Camera-type eye (tissue), 1 donor: ENCODE measurements around the gene ILKAP. TPM values are rescaled to one million over a fixed set of nuclear protein-coding genes. Genes with fewer than 3 reads are reported as not detected.

Experiments used
- total RNA-seq: library from RNA; depleted of rRNA; stranded (reverse); fragments of >200 nt; gene quantifications from one replicate; pipeline ENCODE4 v1.2.3, GENCODE V29; 2014

The ILKAP gene, protein sequence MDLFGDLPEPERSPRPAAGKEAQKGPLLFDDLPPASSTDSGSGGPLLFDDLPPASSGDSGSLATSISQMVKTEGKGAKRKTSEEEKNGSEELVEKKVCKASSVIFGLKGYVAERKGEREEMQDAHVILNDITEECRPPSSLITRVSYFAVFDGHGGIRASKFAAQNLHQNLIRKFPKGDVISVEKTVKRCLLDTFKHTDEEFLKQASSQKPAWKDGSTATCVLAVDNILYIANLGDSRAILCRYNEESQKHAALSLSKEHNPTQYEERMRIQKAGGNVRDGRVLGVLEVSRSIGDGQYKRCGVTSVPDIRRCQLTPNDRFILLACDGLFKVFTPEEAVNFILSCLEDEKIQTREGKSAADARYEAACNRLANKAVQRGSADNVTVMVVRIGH
- total RNA-seq = 38.9 TPM

DNA sequence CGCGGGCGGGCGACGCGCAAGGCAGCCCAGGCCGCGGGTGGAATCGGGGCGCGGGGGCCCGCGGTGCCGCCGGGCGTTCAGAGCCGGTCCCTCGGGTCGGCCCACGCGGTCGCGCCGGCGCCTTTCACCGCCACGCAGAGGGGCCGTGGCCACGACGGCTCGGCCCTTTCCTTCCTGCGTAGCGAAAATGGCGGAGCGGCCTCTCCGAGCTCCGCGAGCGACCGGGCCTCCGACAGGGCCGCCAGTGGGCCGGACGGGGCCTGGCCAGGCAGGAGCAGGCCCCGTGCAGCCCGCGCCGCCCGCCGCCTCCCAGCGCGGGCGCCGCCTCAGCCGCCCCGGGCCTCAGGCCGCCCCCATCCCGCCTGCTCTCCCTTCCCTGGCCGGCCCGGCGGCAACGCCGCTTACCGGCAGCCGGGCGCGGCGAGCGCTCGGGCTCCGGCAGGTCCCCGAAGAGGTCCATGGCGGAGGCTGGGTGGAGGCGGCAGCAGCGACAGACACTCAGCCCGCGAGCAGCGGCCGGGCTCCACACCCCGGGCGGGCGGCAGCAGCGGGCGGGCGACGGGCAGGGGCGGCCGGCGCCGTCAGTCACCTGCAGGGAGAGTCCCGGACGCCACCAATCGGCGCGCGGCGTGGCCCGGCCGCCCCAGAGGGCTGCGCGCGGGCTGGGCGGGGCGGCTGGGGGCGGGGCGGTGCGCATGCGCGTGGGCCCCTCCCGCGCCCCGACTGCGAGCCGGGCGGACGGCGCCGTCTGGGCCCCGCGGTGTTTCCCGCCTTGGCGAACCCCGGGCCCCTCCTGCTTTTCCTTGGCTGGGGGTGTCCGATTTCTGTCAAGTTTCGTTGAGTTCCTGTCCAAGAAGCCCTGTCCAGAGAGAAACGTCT, at the start of gene ILKAP:
TSS of gene ILKAP (minus strand) at position 602 of the 879 bp plus-strand sequence. CDS start at position 460, 142 bp downstream.

DNA sequence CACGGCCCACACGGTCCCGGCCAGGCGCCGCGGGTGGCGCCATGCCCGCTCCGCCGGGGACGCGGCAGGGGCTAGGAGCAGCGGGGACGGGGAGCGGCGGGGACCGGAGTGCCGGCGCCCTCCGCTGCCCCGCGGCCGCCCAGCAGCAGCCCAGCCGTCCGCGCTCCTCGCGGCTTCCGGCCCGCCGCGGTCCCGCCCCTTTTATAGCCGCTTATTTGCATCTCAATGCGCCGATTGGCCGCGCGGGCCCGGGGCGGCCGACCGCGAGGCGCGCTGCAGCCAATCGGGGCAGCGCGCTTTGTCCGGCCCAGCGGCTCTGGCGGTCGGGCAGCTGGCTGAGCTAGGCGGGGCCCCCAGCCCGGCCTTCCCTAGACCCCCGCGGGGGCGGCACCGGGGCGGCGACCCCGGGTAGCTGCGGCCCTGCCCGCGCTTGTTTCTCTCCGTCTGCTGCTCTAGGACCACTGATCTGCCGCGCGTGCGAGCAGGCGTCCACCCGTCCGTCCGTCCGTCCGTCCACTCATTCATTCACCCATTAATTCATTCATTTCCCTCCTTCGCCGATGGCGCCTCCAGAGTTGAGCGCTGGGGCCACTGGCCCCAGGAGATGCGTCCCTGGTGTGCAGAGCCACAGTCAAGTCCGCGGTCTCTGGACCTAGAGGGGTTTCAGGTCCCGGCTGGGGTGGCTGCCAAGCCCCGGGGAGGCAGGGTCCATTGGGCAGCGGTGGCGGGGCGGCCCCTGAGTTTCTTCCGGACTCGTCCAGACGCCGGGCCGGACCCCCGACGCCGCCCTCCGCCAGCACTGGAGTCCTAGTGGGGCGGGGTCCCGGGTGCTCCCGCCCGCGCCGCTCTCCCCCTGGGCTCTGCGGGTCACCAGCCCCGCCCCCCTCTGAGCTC, 36.6 kb upstream of the ILKAP start, which contains the start of gene HES6:
TSS of gene HES6 (minus strand) at position 176 of the 894 bp plus-strand sequence. CDS start at position 43, 133 bp downstream.

DNA sequence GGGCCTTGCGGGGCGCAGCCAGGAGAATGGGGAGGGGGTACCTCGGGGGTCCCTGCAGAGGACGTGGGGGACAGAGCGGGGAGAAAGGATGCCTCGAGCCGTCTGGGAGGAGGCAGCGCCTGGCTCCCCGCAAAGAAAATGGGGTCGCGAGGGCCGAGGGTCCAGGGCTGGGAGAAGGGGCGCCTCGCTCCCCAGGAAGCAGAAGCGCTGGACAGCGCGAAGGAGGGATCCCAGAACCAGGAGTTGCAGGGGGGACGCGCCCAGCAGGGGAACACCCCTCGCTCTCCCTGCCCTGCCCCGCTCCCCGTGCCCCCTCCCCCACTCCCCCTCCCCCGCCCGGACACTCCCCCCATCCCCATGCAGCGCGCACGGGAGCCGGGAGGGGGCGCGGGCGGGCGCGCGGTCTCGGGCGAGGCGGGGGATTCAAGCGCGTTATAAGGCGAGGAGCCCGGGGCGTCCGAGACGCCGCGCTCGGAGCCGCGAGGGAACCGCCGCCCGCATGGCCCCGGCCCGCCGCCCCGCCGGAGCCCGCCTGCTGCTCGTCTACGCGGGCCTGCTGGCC, 44.9 kb downstream of the ILKAP start, which contains the start of gene ERFE:
TSS of gene ERFE (plus strand) at position 462 of the 562 bp plus-strand sequence. CDS start at position 500, 38 bp downstream.

DNA sequence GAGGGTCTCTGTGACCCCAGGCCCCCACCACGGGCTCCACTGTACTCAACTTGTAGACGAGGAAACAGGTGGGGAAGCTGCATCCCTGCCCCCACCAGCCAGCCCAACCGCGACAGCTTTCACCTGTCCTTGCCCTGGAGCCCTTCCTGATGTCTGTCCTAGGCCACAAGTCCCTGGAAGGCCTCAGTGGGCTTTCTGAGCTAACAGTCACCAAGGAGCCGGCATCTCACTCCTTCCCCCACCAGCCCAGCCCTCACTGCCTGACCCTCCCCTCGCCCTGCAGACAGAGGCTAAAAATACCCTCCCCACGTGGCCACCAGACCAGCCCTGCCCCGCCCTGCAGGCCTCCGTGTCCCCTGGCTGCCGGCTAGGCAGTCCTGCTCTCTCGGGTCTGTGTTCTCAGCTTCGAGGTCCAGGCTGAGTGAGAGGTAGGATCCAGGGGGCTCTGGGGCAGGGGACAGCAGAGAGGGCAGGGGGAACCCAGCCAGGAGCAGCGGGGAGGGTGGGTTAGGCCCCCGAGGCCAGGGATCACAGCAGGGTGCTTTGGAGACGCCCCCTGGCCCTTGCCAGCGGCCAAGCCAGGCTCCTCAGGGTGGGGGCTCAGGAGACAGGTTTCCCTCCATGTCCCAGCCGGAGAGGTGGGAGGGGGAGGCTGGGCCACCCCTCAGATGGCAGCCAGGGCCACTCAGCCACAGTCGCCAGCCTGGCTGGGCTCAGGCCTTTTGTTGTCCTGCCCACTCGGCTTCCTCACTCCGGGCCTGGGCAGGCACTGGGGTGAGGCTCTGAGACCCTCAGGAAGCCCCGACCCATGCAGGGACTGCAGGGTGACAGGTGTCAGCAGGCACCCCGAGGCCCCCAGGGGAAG, 64.9 kb downstream of the ILKAP start, which contains the start of gene KLHL30:
TSS of gene KLHL30 (plus strand) at position 338 of the 865 bp plus-strand sequence. CDS start 2,087 bp downstream, outside the sequence.

Other genes with a start within 250 kb of the ILKAP start
- 62.1 TPM for gene UBE2F, start 236.7 kb downstream of the ILKAP start, total RNA-seq
- 17.4 TPM for gene SCLY, start 142.7 kb downstream of the ILKAP start, total RNA-seq
- 1.2 TPM for gene ESPNL, start 103.4 kb downstream of the ILKAP start, total RNA-seq
- gene KLHL30, start 65.0 kb downstream of the ILKAP start, total RNA-seq = 2.7 TPM
- 1.4 TPM for gene ERFE, start 44.7 kb downstream of the ILKAP start, total RNA-seq
- gene HES6, start 36.3 kb upstream of the ILKAP start, total RNA-seq = 59.3 TPM
- gene PER2, start 84.9 kb upstream of the ILKAP start, total RNA-seq = 18.4 TPM
- 19.4 TPM for gene TRAF3IP1, start 116.8 kb upstream of the ILKAP start, total RNA-seq
- gene ASB1, start 223.2 kb upstream of the ILKAP start, total RNA-seq = 22.1 TPM